GM23338 (cell line): ENCODE data around the gene C17orf78.

ENCODE experiments used
- EZH2phosphoT487 ChIP-seq: fragments of 200-600 bp; sonication (generic); IDR thresholded peaks from one replicate; pipeline ENCODE4 v1.8.1; 2018; ENCODE audit warnings: antibody characterized with exemption; ENCODE audit not compliant: unreplicated experiment
- JUNB ChIP-seq: IDR thresholded peaks from one replicate; pipeline ENCODE4 v1.6.1; 2016; ENCODE audit warnings: antibody characterized with exemption; ENCODE audit not compliant: unreplicated experiment
- NANOG ChIP-seq: IDR thresholded peaks from 2 replicates; pipeline ENCODE4 v1.6.1; 2016; ENCODE audit warnings: antibody characterized with exemption, borderline replicate concordance
- POLR2AphosphoS5 ChIP-seq: IDR thresholded peaks from 2 replicates; pipeline ENCODE4 v1.6.1; 2016; ENCODE audit warnings: antibody characterized with exemption, low read depth
- STAT1 ChIP-seq: IDR thresholded peaks from one replicate; pipeline ENCODE4 v1.6.1; 2016; ENCODE audit warnings: antibody characterized with exemption; ENCODE audit not compliant: unreplicated experiment
- TF ChIP-seq, protein P1 (sequence below), 2 experiments: fragments of 200-600 bp in 1 of 2; sonication (generic) in 1 of 2; conservative IDR thresholded peaks; 2 replicates each; pipeline versions ENCODE4 v1.5.1 to v1.6.1; 2016 to 2017; ENCODE audit warnings: antibody characterized with exemption in 2 of 2, low read depth in 2 of 2, mild to moderate bottlenecking in 2 of 2, moderate library complexity in 1 of 2
- TF ChIP-seq, protein P2 (sequence below): IDR thresholded peaks from 2 replicates; pipeline ENCODE4 v1.6.1; 2016; ENCODE audit warnings: antibody characterized with exemption
- TF ChIP-seq, protein P3 (sequence below): IDR thresholded peaks from one replicate; pipeline ENCODE4 v1.6.1; 2018; ENCODE audit warnings: antibody characterized with exemption; ENCODE audit not compliant: unreplicated experiment

DNA sequence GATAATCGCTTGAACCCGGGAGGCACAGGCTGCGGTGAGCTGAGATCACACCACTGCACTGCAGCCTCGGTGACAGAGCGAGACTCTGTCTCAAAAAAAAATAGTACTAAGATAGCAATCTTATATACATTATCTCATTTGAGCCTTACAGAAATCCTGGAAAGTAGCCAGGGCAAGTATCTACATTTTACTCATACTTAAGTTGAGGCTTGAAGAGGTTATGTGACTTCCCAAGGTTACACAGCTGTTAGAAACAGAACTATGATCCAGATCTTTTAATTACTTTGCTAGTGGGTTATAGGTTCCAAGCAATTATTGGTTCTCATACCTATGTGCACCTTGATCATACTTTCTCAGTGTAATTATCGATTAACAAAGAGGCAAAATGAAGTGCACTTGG, 15.4 kb downstream of the C17orf78 start:
- TF ChIP-seq, protein P1, sequence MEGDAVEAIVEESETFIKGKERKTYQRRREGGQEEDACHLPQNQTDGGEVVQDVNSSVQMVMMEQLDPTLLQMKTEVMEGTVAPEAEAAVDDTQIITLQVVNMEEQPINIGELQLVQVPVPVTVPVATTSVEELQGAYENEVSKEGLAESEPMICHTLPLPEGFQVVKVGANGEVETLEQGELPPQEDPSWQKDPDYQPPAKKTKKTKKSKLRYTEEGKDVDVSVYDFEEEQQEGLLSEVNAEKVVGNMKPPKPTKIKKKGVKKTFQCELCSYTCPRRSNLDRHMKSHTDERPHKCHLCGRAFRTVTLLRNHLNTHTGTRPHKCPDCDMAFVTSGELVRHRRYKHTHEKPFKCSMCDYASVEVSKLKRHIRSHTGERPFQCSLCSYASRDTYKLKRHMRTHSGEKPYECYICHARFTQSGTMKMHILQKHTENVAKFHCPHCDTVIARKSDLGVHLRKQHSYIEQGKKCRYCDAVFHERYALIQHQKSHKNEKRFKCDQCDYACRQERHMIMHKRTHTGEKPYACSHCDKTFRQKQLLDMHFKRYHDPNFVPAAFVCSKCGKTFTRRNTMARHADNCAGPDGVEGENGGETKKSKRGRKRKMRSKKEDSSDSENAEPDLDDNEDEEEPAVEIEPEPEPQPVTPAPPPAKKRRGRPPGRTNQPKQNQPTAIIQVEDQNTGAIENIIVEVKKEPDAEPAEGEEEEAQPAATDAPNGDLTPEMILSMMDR (conservative IDR thresholded peaks at IDR 0.05; ENCODE audit: low read depth in 2 of 2): no peak
- no peak for TF ChIP-seq EZH2phosphoT487
- TF ChIP-seq STAT1: no peak
- TF ChIP-seq, protein P2, sequence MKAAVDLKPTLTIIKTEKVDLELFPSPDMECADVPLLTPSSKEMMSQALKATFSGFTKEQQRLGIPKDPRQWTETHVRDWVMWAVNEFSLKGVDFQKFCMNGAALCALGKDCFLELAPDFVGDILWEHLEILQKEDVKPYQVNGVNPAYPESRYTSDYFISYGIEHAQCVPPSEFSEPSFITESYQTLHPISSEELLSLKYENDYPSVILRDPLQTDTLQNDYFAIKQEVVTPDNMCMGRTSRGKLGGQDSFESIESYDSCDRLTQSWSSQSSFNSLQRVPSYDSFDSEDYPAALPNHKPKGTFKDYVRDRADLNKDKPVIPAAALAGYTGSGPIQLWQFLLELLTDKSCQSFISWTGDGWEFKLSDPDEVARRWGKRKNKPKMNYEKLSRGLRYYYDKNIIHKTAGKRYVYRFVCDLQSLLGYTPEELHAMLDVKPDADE: no peak
- TF ChIP-seq, protein P3, sequence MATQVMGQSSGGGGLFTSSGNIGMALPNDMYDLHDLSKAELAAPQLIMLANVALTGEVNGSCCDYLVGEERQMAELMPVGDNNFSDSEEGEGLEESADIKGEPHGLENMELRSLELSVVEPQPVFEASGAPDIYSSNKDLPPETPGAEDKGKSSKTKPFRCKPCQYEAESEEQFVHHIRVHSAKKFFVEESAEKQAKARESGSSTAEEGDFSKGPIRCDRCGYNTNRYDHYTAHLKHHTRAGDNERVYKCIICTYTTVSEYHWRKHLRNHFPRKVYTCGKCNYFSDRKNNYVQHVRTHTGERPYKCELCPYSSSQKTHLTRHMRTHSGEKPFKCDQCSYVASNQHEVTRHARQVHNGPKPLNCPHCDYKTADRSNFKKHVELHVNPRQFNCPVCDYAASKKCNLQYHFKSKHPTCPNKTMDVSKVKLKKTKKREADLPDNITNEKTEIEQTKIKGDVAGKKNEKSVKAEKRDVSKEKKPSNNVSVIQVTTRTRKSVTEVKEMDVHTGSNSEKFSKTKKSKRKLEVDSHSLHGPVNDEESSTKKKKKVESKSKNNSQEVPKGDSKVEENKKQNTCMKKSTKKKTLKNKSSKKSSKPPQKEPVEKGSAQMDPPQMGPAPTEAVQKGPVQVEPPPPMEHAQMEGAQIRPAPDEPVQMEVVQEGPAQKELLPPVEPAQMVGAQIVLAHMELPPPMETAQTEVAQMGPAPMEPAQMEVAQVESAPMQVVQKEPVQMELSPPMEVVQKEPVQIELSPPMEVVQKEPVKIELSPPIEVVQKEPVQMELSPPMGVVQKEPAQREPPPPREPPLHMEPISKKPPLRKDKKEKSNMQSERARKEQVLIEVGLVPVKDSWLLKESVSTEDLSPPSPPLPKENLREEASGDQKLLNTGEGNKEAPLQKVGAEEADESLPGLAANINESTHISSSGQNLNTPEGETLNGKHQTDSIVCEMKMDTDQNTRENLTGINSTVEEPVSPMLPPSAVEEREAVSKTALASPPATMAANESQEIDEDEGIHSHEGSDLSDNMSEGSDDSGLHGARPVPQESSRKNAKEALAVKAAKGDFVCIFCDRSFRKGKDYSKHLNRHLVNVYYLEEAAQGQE: no peak
- no peak for TF ChIP-seq JUNB
- TF ChIP-seq POLR2AphosphoS5: no peak
- no peak for TF ChIP-seq NANOG
